ENCODE data around the gene SLC25A47.
"Not testable (repeated sequence)": the region's sequence is repeated elsewhere in the genome, so short reads cannot be mapped to it uniquely, and the experiment has no call there.

SLC25A47 gene

GRCh38 chr14:100305324-100306100 is 17.6 kb upstream of the SLC25A47 start:
- no peak for DNase-seq (ENCODE audit: extremely low read depth, low read depth)
- no peak for TF ChIP-seq CTCF (IDR thresholded peaks at IDR 0.05; ENCODE audit: low read depth, low read length)

GRCh38 chr14:100306101-100306997 is 16.8 kb upstream of the SLC25A47 start, which contains the start of gene SLC25A29:
SLC25A29 (minus strand) TSS chr14:100306444; CDS start chr14:100306232, 212 bp downstream.
- peak; percentile 37 for DNase-seq (ENCODE audit: extremely low read depth, low read depth)
- no peak for TF ChIP-seq CTCF (IDR thresholded peaks at IDR 0.05; ENCODE audit: low read depth, low read length)

- no peak for TF ChIP-seq CTCF (IDR thresholded peaks at IDR 0.05; ENCODE audit: low read depth, low read length)
- no peak for DNase-seq (ENCODE audit: extremely low read depth, low read depth)
These were observed 16.0 kb upstream of the SLC25A47 start for GRCh38 chr14:100306998-100307765.

GRCh38 chr14:100307766-100308426 is 15.2 kb upstream of the SLC25A47 start:
- TF ChIP-seq CTCF (IDR thresholded peaks at IDR 0.05; ENCODE audit: low read depth, low read length), result no peak
- DNase-seq (ENCODE audit: extremely low read depth, low read depth), result no peak

GRCh38 chr14:100308427-100308792 is 14.7 kb upstream of the SLC25A47 start:
- DNase-seq (ENCODE audit: extremely low read depth, low read depth), result not testable (repeated sequence)

- TF ChIP-seq CTCF (IDR thresholded peaks at IDR 0.05; ENCODE audit: low read depth, low read length), result no peak
- DNase-seq (ENCODE audit: extremely low read depth, low read depth), result no peak
These were observed 14.0 kb upstream of the SLC25A47 start for GRCh38 chr14:100309028-100309737.

- not testable (repeated sequence) for DNase-seq (ENCODE audit: extremely low read depth, low read depth)
These were observed 10.8 kb upstream of the SLC25A47 start for GRCh38 chr14:100312110-100312876.
